Activated CD4-positive, alpha-beta T cell treated with anti-CD3 and anti-CD28 coated beads, Interleukin-10, Interleukin-2, amounts not matched to agents 100 ng/mL and 50 ng/mL, durations not matched to agents 16 hours and 8 hours (primary cell): ENCODE data around the gene GSX1.

Experiments used
- DNase-seq: peaks from one replicate; pipeline ENCODE4 v3.0.0-alpha.2; 2020

GSX1 gene

GRCh38 chr13:27834095-27834494, 41.8 kb downstream of the GSX1 start:
- no peak for DNase-seq

GRCh38 chr13:27835799-27836198, 43.5 kb downstream of the GSX1 start:
- DNase-seq, result no peak

- no peak for DNase-seq
Observed at GRCh38 chr13:27839809-27840467, 47.7 kb downstream of the GSX1 start.

- DNase-seq, result no peak
Observed at GRCh38 chr13:27842571-27842970, 50.3 kb downstream of the GSX1 start.
